CD4-positive, alpha-beta memory T cell (primary cell): ENCODE data around the gene GPR34. TPM values are rescaled to one million over a fixed set of nuclear protein-coding genes. Genes with fewer than 3 reads are reported as not detected.
"Not testable (repeated sequence)": the region's sequence is repeated elsewhere in the genome, so short reads cannot be mapped to it uniquely, and the experiment has no call there.

Source experiments
- CTCF ChIA-PET: fragments of 350-600 bp; sonication (Branson Sonifier 250); formaldehyde crosslinking; loops from one replicate; lab custom pipeline; 2021; ENCODE audit warnings: inconsistent platforms; ENCODE audit not compliant: partially characterized antibody; lab: Charles Lee
- POLR2A ChIA-PET: fragments of 350-600 bp; sonication (Branson Sonifier 250); formaldehyde crosslinking; loops from one replicate; lab custom pipeline; 2021; ENCODE audit not compliant: partially characterized antibody; lab: Charles Lee
- DNase-seq, 5 donors: peaks; one replicate each; pipeline versions ENCODE4 v3.0.0 to v3.0.0-alpha.2; 2020 to 2022; ENCODE audit warnings: mixed read lengths in 1 of 5
- H3K27ac ChIP-seq: one replicate; pipeline ENCODE4 v1.7.0; 2013; ENCODE audit warnings: low read depth, low read length
- H3K27me3 ChIP-seq: 2 replicates; pipeline ENCODE4 v1.7.0; 2013; ENCODE audit warnings: mild to moderate bottlenecking, low read length, moderate library complexity; ENCODE audit not compliant: insufficient read depth
- H3K36me3 ChIP-seq: 2 replicates; pipeline ENCODE4 v1.7.0; 2013; ENCODE audit warnings: mild to moderate bottlenecking, low read length, moderate library complexity; ENCODE audit not compliant: insufficient read depth
- H3K4me1 ChIP-seq: 2 replicates; pipeline ENCODE4 v1.7.0; 2013; ENCODE audit warnings: mild to moderate bottlenecking, low read length, moderate library complexity; ENCODE audit not compliant: insufficient read depth
- H3K4me3 ChIP-seq, 2 donors: one replicate each; pipeline ENCODE4 v1.7.0; 2013; ENCODE audit warnings: low read length in 2 of 2, mild to moderate bottlenecking in 1 of 2
- H3K9me3 ChIP-seq, 2 donors: one replicate each; pipeline ENCODE4 v1.7.0; 2013; ENCODE audit warnings: low read length in 2 of 2, control low read depth in 1 of 2; ENCODE audit not compliant: control insufficient read depth in 1 of 2
- H3K27ac Mint-ChIP-seq, 7 donors: one replicate each; pipeline ENCODE4 v1.8.0; 2020 to 2021; ENCODE audit warnings: mixed read lengths in 7 of 7, mild to moderate bottlenecking in 6 of 7, inconsistent platforms in 3 of 7, moderate library complexity in 3 of 7
- H3K27me3 Mint-ChIP-seq, 2 donors: one replicate each; pipeline ENCODE4 v1.8.0; 2020 to 2021; ENCODE audit warnings: mixed read lengths in 2 of 2
- H3K36me3 Mint-ChIP-seq, 2 donors: one replicate each; pipeline ENCODE4 v1.8.0; 2020 to 2021; ENCODE audit warnings: mixed read lengths in 2 of 2, inconsistent platforms in 1 of 2, mild to moderate bottlenecking in 1 of 2
- H3K4me1 Mint-ChIP-seq, 4 donors: one replicate each; pipeline ENCODE4 v1.8.0; 2020 to 2021; ENCODE audit warnings: mixed read lengths in 4 of 4, mild to moderate bottlenecking in 1 of 4
- H3K4me3 Mint-ChIP-seq, 8 donors: one replicate each; pipeline ENCODE4 v1.8.0; 2020 to 2021; ENCODE audit warnings: mixed read lengths in 8 of 8, mild to moderate bottlenecking in 7 of 8, moderate library complexity in 6 of 8, inconsistent platforms in 3 of 8
- H3K9me3 Mint-ChIP-seq, 8 donors: one replicate each; pipeline ENCODE4 v1.8.0; 2020 to 2021; ENCODE audit warnings: mixed read lengths in 8 of 8, mild to moderate bottlenecking in 5 of 8, inconsistent platforms in 3 of 8, moderate library complexity in 1 of 8
- intact Hi-C: fragments of 100-400 bp; cut with micrococcal nuclease; formaldehyde crosslinking; loops from one replicate; pipeline ENCODE4 v1.15.1; 2023
- polyA plus RNA-seq, 2 donors: library from polyadenylated mRNA; unstranded; fragments of 300-500 nt; fragmentation: Illumina TruSeq; gene quantifications; one replicate each; pipeline ENCODE4 v1.2.3, GENCODE V29; 2021
- total RNA-seq, 2 experiments: library from RNA; stranded (reverse); gene quantifications; one replicate each; pipeline ENCODE4 v1.2.3, GENCODE V29; 2021

Gene GPR34
- total and polyA plus RNA-seq, 4 experiments from 2014 or later = 0.28 to 0.53 (median 0.35) TPM; not detected in 1

DNA sequence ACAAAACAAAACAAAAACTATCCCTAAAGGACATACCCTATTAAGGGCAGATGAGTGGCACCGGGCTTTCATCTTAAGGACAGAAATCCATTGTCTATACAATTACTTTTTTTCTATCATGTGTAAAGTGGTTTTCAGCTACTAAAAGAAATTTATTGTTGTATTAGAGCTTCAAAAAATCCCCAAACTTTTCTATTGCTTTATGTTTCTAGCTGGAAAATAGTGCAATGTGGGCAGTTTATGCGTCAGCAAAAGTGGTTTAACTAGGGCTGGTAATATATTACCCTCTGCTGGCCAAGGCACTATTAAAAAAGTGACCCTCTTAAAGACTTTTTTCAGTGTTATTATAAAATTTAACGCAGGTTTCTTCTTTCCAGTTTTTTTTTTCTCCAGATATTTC is 19.7 kb downstream of the GPR34 start:
- H3K4me1 ChIP-seq = peaks cover 30% of the 10 kb centered on the region
- no peaks in the 10 kb centered on the region for H3K27me3 ChIP-seq
- no peak overlapping the region for H3K4me3 ChIP-seq
- Mint-ChIP-seq H3K4me1 (peaks cover 25 to 46% (median 34%) of the 10 kb centered on the region in 4 donors), H3K9me3 (no peaks in the 10 kb centered on the region), H3K27me3 (no peaks in the 10 kb centered on the region), H3K27ac (no peak overlapping the region), H3K36me3 (peaks cover 5 to 11% of the 10 kb centered on the region in 2 donors), H3K4me3 (no peak overlapping the region)
- CTCF ChIA-PET = no interaction called here
- H3K36me3 ChIP-seq = no peaks in the 10 kb centered on the region
- no peak overlapping the region for H3K27ac ChIP-seq
- DNase-seq = no peak
- H3K9me3 ChIP-seq = no peaks in the 10 kb centered on the region
- POLR2A ChIA-PET = interaction anchor here (0.8 kb wide), 1 partner anchor 11 kb away, joined by 3 read pairs; no protein-coding TSS in a partner anchor
- intact Hi-C loops = no loop called here

DNA sequence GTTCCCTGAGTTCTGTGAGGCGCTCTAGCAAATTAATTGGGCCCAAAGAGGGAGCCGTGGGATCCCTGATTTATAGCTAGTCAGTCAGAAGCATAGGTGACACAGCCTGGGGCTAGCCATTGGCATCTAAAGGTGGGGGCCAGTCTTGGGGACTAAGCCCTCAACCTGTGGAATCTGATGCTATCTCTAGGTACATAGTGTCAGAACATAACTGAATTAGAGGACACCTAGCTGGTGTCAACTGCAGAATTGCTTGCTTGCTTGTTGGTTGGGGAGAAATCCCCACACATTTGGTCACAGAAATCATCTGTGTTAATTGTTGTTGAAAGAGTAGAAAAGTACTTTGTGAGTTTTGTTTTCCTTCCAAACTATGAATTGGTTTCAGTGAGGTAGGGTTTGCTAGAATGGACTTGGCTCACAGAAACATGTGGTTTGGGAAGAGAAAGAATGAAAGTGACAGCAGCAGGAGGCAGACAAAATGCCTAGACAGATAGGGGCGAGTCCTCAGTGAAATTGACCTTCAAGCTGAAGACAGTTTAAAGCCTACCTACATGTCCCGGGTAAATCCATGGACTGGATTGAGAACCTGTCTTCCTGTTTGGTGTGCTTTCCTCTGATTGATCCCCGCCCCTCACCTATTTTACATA is 22.4 kb downstream of the GPR34 start:
- Mint-ChIP-seq H3K27me3 (no peaks in the 10 kb centered on the region), H3K27ac (peak overlapping the region in 2 of 7 donors; percentile 24 to 55), H3K9me3 (no peaks in the 10 kb centered on the region), H3K4me1 (peaks cover 14 to 36% (median 26%) of the 10 kb centered on the region in 4 donors), H3K36me3 (peaks cover 11 to 14% of the 10 kb centered on the region in 2 donors), H3K4me3 (no peak overlapping the region)
- intact Hi-C loops = no loop called here
- Histone ChIP-seq H3K36me3 (no peaks in the 10 kb centered on the region), H3K4me3 (no peak overlapping the region), H3K9me3 (no peaks in the 10 kb centered on the region), H3K27me3 (no peaks in the 10 kb centered on the region), H3K27ac (no peak overlapping the region), H3K4me1 (peaks cover 10% of the 10 kb centered on the region)
- no peak for DNase-seq
- POLR2A ChIA-PET = no interaction called here
- CTCF ChIA-PET = no interaction called here

DNA sequence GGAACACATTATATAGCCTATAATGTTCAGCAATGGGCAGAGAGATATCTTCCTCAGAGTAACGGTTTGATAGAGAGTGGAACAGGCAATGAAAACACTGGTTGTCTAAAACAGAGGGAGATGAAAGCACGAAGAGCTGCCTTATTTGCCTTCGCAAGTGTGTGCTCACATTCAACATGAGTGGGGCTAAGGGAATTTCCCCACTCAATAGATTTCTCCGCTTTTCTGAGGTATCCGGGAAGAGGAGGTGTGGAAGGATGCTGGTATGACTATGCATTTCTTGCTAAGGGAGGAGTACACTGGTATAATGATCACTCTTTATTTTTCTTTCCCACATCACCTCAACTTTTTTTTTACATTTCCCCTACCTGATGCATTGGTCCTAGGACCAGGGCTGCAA is 27.4 kb downstream of the GPR34 start:
- Histone ChIP-seq H3K4me3 (no peak overlapping the region), H3K9me3 (peaks cover 0 to 5% of the 10 kb centered on the region in 2 donors), H3K4me1 (peaks cover 14% of the 10 kb centered on the region), H3K27me3 (no peaks in the 10 kb centered on the region), H3K27ac (no peak overlapping the region), H3K36me3 (no peaks in the 10 kb centered on the region)
- Mint-ChIP-seq H3K27me3 (no peaks in the 10 kb centered on the region), H3K36me3 (peaks cover 26 to 30% of the 10 kb centered on the region in 2 donors), H3K9me3 (peaks cover 0 to 28% (median 13%) of the 10 kb centered on the region in 8 donors), H3K4me3 (no peak overlapping the region), H3K27ac (peak overlapping the region in 1 of 7 donors; percentile 56), H3K4me1 (peaks cover 10 to 29% (median 21%) of the 10 kb centered on the region in 4 donors)
- intact Hi-C loops = no loop called here
- CTCF ChIA-PET = interaction anchor here (0.6 kb wide), 1 partner anchor 20 kb away, joined by 4 read pairs; no protein-coding TSS in a partner anchor
- POLR2A ChIA-PET = no interaction called here
- no peak for DNase-seq

DNA sequence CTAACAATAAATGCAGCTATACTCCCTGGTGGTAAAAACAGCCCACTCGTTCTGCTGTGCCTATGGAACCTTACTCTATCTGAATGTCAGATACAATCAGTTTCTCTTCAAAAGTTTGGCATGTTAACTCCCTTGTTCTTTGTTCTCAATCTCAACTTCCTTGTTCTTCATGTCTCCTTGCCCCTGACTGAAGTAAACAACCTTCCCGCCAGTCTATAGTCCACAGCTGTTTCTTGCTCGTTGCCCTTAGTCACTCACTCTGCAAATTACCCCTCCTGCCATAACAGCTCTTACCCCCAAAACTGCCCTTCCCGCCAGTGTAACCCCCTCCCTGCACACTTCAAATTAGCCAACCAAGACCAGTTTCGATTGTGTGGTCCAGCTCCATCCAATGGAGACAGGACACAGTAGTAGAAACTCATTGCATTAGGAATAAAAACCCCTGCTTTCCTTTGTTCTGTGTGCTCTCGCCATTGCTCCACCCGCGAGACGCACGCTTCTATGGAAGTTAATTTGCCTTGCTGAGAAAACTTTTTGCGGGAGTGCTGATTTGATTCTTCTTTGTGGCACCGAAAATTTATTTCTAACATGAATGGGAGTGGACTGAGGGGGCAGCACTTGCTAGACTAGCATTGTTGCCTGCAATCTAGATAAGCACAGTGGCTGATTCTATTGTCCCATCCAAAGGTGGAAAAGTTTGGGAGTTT is 28.1 kb downstream of the GPR34 start:
- no peak overlapping the region for H3K27ac ChIP-seq

DNA sequence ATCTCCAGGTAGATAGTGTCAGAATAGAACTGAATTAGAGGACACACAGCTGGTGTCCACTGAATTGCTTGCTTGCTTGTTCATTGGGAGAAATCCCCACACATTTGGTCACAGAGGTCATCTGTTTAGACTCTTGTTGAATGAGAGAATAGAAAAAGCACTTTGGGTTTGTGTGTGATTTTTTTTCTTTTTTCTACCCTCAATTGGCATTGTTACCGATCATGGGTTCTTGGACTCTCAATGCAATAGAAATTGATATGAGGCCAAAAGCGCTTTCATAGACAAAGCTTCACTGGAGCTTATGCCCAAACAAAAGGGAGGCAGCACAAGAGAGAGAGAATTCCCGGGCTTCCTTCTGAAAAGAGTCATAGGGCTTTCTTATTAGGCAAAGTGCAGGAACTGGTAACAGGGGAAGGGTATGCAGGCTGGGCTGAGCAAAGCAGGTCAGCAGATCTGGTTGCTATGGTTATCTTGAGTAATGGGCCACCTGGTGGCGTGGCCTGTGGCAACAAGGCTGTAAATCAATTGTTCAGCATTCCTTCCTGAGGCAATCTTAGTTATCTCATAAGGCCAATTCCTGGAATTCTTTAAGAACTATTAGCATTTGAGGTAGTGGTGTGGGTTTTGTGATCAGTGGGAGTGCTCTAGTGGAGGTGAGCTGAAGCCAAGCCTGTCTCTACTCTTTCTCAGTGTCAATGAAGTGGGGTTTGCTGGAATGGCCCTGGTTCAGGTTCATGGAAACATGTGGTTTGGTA is 29.9 kb downstream of the GPR34 start:
- DNase-seq = no peak
- Histone ChIP-seq H3K4me1 (peaks cover 29% of the 10 kb centered on the region), H3K36me3 (no peaks in the 10 kb centered on the region), H3K27me3 (no peaks in the 10 kb centered on the region), H3K9me3 (peaks cover 0 to 5% of the 10 kb centered on the region in 2 donors), H3K27ac (no peak overlapping the region), H3K4me3 (no peak overlapping the region)
- peak overlapping the region in 2 of 7 donors; percentile 16 to 25 for H3K27ac Mint-ChIP-seq
- intact Hi-C loops = no loop called here
- ChIA-PET POLR2A (interaction anchor here (1.5 to 1.6 kb wide), 2 partner anchors 10 to 12 kb away, joined by 3 to 4 read pairs; no protein-coding TSS in a partner anchor), CTCF (no interaction called here)
- no peak overlapping the region for H3K4me3 Mint-ChIP-seq
- peaks cover 0 to 28% (median 13%) of the 10 kb centered on the region in 8 donors for H3K9me3 Mint-ChIP-seq
- peaks cover 24 to 30% of the 10 kb centered on the region in 2 donors for H3K36me3 Mint-ChIP-seq
- H3K4me1 Mint-ChIP-seq = peaks cover 17 to 44% (median 22%) of the 10 kb centered on the region in 4 donors
- H3K27me3 Mint-ChIP-seq = no peaks in the 10 kb centered on the region

More for the DNA sequence above, 28.1 kb downstream of the GPR34 start:
- intact Hi-C loops = no loop called here
- ChIA-PET CTCF (interaction anchor here (0.6 kb wide), 1 partner anchor 19 kb away, joined by 4 read pairs; no protein-coding TSS in a partner anchor), POLR2A (no interaction called here)
- peaks cover 0 to 28% (median 13%) of the 10 kb centered on the region in 8 donors for H3K9me3 Mint-ChIP-seq
- Histone ChIP-seq H3K27me3 (no peaks in the 10 kb centered on the region), H3K9me3 (peaks cover 0 to 5% of the 10 kb centered on the region in 2 donors), H3K36me3 (no peaks in the 10 kb centered on the region), H3K4me1 (peaks cover 21% of the 10 kb centered on the region), H3K4me3 (no peak overlapping the region)
- peak overlapping the region in 3 of 7 donors; percentile 31 to 65 (median 56) for H3K27ac Mint-ChIP-seq
- peak overlapping the region in 2 of 8 donors; percentile 10 to 42 for H3K4me3 Mint-ChIP-seq
- H3K27me3 Mint-ChIP-seq = no peaks in the 10 kb centered on the region
- peaks cover 26 to 30% of the 10 kb centered on the region in 2 donors for H3K36me3 Mint-ChIP-seq
- no peak for DNase-seq
- peaks cover 14 to 31% (median 25%) of the 10 kb centered on the region in 4 donors for H3K4me1 Mint-ChIP-seq

DNA sequence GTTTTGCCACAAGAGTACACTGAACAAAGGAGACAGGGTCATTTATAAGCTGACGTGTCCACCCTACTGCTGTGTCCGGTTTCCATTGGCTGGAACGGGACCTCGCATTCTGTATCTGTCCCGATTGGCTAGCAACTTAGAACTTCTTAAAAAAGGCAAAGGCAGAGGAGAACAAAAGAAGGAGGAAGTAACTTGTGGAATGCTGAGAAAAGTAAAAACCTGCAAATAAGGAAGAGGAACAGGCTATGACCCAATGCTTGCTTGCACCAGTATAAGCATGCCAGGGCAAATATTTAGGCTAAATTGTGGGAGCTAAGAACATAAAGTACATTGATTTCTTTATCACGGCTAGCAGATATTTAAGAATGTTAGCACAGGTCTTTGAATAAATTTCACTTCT is 30.8 kb downstream of the GPR34 start:
- Mint-ChIP-seq H3K4me1 (peaks cover 18 to 44% (median 25%) of the 10 kb centered on the region in 4 donors), H3K9me3 (peaks cover 0 to 28% (median 13%) of the 10 kb centered on the region in 8 donors), H3K27ac (peak overlapping the region in 2 of 7 donors; percentile 24 to 81), H3K36me3 (peaks cover 19 to 24% of the 10 kb centered on the region in 2 donors)
- POLR2A ChIA-PET = interaction anchor here (1.1 to 1.6 kb wide), 3 partner anchors 10 to 14 kb away, joined by 3 to 4 read pairs (median 3); no protein-coding TSS in a partner anchor
- H3K4me3 Mint-ChIP-seq, H3K36me3 ChIP-seq, H3K27ac ChIP-seq, H3K4me3 ChIP-seq, H3K27me3 Mint-ChIP-seq, CTCF ChIA-PET, DNase-seq, intact Hi-C loops, H3K27me3 ChIP-seq, H3K9me3 ChIP-seq: not testable (repeated sequence)
- H3K4me1 ChIP-seq = peaks cover 34% of the 10 kb centered on the region
